Stimulated activated CD4-positive, alpha-beta T cell treated with anti-CD3 and anti-CD28 coated beads, TNF-alpha, amount 100 ng/mL, for 1 hour (primary cell): Measurements from ENCODE around the gene SRMS.
"Not testable (repeated sequence)": the region's sequence is repeated elsewhere in the genome, so short reads cannot be mapped to it uniquely, and the experiment has no call there.

Source experiments
- DNase-seq, 3 donors: peaks; one replicate each; pipeline ENCODE4 v3.0.0-alpha.2; 2020; ENCODE audit warnings: low read depth in 3 of 3, low spot score in 1 of 3

Gene SRMS

DNA sequence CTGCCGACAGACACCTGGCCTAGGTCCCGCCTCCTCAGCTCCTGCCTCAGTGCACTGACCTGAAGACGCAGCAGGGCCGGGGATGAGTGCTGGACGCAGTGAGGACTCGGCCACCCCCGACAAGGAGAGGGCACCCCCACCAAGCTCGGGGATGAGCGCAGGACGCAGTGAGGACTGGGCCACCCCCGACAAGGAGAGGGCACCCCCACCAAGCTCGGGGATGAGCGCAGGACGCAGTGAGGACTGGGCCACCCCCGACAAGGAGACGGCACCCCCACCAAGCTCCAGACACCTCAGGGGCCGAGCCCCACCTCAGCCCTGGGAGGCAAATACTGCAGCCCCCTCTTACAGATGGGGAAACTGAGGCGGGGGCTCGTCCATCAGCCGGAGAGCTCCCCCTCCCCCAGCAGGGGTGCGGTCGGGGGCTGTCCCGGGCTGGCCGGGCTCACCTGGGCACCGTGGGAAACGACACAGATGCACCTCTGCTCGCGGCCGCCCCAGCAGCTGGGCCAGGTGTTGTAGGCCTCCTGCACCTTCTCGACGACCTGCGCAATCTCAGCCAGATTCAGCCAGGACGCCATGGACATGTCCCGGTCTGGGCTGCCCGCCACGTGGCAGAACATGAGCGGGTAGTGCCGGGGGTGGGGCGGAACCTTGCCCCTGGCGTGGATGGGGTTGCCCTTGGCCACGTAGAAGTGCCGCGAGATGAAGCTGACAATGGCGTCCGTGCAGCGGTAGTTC, 19.0 kb upstream of the SRMS start:
- no peak for DNase-seq

DNA sequence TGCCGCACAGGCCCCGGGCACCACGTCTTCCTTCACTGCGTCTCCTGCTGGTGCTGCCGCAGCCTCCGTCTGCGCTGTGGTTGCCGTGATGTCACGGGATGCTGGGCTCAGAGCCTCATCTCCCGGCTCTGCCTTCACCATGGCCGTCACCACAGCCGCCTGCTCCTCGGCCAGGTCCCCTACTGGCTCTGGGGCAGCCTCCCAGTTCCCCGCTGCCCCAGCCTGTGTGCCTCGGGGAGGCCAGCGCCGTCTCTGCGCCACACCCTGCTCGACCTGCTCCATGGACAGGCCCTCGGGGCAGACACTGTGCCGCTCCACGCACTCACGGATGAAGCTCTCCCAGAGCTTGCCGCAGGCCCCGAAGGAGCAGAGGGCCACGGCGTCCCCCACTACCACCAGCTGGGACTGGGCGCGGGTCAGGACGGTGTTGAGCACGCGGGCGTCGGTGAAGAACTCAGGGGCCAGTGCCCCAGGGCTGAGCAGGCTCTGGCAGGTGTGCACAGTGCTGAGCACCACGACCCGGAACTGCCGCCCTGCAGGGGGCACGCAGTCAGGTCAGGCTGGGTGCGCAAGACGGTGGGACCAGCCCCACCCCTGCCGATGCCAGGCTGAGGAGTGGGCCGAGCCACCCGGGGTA, 18.3 kb upstream of the SRMS start:
- no peak for DNase-seq

DNA sequence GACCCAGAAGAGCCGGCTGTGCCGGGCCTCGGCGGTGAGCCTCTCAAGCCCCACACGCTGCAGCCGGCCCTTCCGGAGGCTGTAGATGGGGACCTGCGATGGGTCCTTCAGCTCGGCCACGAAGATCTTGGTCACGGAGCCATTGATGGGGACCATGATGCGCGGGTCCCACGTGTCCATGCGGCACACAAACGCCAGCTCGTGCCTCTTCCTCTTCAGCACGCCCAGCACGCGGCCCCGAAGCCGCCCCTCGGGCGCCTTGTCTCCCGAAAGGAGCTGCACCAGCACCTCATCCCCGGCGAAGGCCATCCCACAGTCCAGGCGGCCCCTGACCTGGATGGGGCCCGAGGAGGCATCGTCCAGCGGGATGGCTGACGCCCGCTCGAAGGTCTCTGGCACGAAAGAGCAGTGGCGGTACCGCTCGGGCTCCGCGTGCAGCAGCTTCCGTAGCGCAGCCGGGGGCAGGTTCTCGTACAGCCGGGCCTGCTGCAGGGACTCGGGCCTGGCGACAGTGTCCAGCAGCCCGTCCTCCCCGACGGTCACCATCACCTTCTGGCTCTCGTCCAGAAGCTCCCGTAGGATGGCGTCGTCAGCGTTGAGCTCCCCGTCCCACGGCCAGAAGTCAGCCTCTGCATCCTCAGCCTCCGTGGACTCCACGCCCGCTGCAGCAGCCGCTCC, 17.6 kb upstream of the SRMS start:
- DNase-seq = no peak

DNA sequence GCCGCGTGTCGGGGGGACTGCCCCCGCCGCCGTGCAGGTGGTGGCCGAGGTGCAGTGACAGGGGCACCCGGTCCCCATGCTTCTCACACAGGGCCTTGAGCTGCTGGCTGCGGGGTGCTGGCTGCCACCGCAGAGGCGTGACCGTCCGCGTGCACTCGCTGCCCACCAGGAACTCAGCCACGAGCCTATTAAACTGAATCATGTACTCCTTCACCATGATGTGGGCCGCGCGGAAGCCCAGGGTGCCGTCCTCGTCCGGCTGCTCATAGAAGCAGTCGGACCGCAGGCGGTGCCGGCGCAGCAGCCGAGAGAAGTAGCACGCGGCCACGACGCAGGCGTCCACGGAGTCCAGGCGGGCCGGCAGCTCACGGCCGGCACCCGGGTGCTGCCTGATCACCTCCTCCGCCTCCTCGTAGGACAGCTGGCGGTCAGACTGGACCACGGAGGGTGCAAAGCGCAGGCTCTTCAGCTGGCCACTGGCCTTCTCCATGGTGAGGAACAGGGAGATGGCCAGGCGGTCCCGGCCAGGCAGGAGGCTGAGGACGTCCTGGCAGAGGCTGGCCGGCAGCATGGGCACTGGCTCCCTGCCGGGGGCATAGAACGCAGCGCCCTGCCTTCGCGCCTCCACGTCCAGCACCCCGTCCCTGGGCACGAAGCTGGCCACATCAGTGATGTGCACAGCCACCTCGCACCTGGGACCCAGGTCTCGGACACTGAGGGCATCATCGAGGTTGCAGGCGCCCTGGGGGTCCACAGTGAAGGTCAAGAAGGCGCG, 16.7 kb upstream of the SRMS start:
- no peak for DNase-seq

DNA sequence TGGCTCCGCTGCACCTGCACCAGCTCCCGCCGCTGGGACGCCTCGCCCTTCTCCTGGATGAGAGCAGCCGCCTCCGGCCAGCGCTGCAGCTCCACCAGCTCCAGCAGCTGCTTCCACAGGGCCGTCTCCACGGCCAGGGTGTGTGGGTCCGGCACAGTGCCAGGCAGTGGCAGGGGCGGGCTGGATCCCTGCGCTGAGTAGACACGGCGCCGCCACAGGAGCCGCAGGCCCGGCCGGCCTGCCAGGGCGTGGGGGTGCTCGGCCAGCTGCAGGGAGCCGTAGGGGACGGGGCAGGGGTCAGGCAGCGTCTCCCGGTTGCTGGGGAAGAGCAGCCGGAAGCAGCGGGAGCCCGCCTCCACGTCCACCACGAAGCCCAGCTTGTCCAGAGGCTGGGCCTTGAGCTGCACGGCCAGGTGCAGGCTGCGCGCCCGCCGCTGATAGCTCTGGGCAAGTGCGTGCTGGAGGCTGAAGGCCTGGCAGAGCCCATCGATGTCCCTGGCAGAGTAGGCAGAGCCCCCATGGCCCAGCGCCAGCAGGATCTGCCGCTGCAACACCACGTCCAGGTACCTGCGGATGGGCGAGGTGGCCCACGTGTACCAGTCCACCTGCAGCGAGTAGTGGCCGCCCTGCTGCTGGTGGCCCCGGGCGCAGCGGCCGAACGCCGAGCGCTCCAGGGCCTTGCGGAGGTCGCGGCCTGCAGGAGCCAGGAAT, 15.8 kb upstream of the SRMS start:
- no peak for DNase-seq

DNA sequence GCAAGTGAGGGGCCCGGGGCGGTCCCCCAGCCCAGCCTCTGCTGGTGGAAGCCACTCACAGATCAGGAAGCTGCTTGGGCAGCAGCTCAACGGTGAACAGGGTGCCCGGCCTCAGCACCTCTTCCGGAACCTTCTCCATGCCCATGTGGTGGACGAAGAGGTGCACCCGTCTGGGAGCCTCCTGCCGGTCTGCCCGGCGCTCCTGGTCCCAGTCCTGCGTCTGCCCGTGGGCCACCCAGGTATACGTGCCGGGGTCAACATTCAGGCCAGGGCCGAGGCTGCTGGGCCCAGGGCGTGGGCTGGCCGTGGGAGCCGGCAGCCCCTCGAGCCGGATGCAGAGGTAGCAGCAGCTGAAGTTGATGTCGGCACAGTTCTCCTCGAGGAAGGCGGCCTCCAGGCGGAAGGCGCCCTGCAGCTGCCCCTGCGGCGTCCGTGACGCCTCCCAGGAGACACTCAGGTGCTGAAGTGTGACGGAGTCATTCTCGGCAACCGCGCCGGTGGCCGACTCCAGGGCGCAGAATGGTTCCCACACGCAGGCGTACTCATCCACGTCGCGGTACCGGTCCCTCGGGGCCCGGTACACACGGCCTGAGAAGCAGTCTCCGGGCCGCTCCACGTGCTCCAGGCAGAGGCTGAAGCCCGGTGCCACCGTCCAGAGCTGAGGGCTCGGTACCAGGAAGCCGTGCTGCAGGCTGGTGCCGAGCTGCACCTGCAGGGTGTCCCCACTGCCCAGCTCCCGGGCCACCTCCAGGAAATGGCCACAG, 15.1 kb upstream of the SRMS start:
- DNase-seq = no peak

DNA sequence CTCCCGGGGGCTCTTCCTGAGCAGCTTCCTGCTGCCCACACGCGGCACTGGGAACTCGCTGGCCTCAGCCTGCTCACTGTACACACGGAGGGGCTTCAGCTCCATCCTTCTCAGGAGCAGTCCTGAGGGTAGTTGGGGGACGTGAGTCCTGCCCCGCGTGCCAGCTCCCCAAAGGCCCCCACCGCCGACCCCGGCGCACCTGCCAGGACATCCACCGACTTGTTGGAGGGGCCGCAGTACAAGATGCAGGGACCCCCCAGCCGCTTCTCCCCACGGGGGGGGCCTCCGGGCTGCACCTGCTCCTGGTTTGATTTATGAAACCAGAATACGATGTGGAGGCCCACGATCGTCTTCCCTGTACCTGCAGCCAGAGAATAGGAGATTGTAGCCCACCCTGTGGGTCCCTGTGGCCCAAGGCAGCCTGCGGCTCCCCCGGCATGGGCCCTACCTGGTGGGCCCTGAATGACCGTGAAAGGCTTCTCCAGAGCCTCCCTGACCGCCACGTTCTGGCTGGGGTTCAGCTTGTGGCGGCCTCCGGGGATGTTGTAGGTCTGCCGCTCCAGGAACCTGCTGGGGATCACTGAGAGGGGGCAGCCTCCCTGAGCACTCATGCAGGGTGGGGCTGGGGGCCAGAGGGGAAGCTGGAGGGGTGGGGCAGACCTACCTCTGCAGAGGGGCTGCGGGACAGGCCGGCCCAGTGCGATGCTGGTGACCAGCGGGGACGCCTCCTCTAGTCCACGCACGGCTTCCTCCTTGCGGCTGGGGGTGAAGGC, 14.3 kb upstream of the SRMS start:
- no peak for DNase-seq

DNA sequence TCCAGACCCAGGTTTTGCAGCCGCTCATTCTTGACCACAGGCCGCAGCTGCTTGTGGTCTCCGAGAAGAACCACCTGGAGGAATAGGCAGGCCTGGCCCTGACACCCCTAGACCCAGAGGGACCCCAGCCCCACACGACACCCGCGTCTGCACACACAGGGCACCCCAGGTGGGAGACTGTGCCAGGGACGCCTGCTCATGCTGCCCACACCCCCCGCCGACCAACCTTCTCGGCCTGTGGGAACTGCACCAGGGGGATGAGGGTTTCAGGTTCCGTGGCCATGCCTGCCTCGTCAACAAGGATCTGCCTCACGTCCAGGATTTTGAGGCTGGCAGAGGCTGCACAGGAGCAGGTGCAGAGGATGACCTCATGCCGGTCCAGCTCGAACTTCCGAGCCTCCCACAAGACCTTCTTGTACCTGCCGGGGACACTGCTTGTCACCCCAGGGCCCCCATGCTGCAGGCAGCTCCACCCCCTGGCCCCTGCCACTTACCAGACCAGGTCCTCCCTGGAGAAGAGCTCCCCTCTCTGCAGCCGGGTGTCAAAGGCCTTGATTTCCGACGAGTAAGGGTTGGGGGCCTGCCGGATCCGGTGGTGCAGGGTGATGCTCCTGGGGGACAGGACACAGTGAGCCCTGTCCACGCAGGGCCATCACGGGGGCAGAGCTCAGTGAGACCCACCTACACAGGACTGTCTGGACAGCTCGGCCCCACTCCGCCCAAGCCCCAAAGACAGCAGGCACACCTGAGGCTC, 13.5 kb upstream of the SRMS start:
- no peak for DNase-seq

DNA sequence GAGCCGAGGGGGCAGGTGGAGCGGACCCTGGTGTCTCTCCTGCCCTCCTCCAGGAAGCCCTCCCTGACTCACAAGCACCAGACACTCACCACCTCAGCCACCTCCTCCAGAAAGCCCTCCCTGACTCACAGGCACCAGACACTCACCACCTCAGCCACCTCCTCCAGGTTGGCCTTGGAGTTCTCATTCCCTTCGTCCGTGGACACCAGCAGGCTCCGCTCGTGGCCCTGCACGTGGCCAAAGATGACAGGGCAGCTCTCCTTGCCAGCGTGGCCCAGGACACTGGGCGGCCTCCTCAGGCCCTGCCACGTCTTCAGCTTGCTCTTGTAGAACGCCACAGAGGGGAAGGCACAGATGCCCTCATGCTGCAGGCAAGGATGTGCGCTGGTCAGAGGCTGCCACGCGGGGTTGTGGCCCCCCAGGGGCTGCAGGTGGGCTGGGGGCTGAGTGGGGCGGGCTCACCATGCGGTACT, 12.8 kb upstream of the SRMS start:
- DNase-seq = no peak

DNA sequence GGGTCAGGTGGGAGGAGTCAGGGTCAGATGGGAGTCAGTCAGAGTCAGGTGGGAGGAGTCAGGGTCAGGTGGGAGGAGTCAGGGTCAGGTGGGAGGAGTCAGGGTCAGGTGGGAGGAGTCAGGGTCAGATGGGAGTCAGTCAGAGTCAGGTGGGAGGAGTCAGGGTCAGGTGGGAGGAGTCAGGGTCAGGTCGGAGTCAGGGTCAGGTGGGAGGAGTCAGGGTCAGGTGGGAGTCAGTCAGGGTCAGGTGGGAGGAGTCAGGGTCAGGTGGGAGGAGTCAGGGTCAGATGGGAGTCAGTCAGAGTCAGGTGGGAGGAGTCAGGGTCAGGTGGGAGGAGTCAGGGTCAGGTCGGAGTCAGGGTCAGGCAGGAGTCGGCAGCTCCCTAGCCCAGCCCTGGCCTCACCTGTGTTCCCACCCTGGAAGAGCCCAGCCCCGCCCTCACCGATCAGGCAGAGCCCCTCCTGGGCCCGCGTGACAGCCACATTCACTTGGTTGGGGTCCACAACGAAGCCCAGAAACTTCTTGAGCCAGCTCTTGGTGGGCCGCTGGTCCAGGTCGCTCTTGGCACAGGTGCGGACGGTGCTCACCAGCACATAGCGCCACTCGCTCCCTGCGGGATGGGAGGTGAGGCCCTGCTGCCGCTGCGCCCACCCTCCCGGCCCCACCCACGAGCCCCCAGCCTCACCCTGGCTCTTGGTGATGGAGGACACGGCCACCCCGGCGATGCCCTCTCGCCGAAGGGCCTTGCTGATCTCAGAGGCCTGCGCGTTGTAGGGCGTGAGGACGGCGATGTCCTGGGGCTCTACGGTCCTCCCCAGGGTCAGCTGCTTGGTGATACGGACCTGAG, 12.2 kb upstream of the SRMS start:
- DNase-seq = not testable (repeated sequence)

DNA sequence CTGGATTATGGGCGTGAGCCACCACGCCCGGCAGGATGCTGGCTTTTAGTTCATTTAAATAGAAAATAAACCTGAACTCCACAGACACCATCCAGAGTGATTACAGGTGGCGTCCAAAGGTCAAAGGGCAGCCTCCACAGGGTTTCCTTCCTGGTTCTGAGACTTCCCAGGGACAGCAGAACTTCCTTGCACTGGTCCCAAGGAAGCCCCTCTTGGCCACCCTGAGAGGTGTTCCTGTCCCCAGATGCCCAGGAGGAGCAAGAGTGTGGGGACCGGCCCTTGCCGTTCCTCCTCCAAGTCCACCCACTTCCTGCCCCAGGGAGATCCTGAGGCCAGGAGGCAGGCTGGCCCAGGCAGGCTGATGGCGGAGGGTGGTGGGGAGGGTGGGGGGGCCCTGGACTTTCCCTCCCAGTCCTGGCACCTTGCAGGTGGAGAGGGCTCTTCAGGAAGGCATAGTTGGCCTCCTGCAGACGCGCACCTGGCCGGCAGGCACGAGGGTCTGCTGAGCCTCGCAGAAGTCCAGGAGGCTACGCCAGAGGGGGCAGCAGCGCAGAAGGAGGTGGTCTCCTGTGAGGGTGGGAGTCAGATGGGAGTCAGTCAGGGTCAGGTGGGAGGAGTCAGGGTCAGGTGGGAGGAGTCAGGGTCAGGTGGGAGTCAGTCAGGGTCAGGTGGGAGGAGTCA, 11.4 kb upstream of the SRMS start:
- no peak for DNase-seq

DNA sequence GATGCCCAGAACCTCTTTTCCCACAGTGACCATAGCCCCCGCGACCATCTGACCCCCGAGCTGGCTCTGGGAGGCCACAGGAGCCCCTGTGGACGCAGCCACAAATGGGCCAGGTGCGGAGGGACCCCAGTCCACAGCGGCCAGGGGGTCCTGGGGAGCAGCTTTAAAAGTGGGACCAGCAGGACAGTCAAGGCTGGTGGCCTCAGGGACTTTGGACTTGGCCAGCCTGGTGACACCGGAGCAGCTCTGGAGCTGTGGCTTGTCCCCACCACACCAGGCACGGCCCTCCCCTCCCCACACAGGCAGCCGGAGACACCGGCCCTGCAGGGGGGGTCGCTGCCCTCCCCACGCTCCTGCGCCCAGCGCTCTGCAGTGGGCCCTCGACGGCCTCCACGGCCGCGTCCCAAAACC, 9.9 kb upstream of the SRMS start:
- no peak for DNase-seq

DNA sequence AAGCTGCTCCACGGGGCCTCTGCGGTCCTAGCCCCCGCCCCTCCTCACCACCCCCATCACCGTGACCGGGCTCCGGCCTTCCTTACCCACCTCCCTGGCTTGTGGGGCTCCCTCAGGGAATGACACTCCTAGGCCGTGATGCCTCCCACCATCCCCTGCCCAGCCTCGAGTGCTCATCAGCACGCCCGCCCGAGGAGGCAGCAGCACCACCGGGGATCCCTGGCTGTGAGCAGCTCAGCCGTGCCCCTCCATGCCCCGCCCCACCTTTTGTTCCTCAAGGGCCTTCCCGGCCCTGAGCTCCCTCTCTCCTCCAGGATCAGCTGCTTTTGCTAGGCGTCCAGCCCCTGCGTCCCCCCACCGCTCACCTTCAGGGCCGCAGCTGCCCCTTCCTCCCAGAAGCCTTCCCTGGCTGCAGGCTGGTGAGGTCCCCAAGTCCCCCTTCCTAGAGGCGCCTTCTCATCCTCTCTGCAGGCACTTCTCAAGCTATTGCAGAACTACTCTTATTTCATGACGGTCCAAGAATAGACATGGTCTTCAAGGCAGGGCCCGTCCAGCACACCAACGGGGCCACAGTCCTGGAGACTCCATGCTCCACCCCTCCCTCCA, 9.4 kb upstream of the SRMS start:
- no peak for DNase-seq

DNA sequence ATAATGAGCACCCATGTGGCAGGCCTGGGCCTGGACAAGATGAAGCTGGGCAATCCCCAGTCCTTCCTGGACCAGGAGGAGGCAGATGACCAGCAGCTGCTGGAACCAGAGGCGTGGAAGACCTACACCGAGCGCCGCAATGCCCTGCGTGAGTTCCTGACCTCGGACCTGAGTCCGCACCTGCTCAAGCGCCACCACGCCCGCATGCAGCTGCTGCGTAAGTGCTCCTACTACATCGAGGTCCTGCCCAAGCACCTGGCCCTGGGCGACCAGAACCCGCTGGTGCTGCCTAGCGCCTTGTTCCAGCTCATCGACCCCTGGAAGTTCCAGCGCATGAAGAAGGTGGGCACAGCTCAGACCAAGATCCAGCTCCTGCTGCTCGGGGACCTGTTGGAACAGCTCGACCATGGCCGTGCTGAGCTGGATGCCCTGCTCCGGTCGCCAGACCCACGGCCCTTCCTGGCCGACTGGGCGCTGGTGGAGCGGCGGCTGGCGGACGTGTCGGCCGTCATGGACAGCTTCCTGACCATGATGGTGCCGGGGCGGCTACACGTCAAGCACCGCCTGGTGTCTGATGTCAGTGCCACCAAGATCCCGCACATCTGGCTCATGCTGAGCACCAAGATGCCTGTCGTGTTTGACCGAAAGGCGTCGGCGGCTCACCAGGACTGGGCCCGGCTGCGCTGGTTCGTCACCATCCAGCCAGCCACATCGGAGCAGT, 8.3 kb upstream of the SRMS start:
- no peak for DNase-seq

DNA sequence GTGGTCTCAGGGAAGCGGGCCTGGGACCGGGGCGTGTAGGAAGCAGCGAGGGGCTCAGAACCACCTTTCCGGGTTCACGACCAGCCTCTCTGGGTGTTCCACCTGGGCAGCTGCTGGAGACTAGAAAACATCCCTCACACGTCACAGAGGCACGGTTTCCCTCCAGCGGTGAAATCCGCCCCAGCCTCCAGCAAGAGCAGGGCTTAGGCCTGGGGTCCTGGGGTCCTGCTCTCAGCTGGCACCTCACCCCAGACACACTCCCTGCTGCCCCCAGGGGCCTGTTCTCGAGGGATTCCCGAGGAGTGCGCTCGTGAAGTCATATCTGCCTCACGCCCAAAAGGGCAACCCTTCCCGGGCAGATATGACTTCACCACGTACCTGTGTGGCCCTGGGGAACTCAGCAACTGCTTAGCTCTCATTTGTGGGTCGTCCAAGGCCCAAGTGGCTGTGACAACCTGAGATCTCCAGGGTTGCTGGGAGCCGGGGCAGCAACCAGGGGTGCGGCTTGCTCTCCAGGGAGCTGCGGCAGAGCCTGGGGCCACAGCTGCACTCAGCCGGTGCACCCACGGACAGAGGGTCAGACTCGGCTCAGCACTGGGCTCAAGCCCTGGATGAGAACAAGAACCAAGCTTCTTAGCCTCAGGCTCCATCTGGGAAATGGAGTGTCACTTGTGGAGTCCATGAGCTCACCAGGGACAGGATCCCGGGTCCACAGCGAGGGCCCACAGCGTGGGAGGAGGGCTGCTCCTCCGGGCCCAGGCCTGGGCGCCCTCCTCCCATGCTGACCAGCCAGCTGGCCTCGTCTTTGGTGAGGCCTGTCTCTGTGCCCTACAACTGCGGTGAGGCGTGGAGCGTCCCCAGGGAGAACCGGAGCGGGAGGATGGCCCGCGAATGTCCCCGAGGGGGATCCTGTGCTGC, 7.1 kb upstream of the SRMS start:
- DNase-seq = no peak
